Gastroesophageal sphincter (tissue), 4 donors: Measurements from ENCODE around the gene THAP4. TPM values are rescaled to one million over a fixed set of nuclear protein-coding genes. Genes with fewer than 3 reads are reported as not detected.

Experiments used
- ATAC-seq: fragments of 150-250 bp; one replicate; pipeline ENCODE4 v1.9.1; 2016; ENCODE audit warnings: mild to moderate bottlenecking, moderate library complexity
- H3K27ac ChIP-seq, 4 donors: fragments of 200-600 bp; sonication (generic) in 3 of 4; 1 replicate in 3 of 4; 2 replicates in 1 of 4; pipeline ENCODE4 v1.5.1; 2016 to 2019
- H3K27me3 ChIP-seq: fragments of 200-600 bp; sonication (generic); one replicate; pipeline ENCODE4 v1.5.1; 2019
- H3K36me3 ChIP-seq, 2 donors: fragments of 200-600 bp; sonication (generic); one replicate each; pipeline ENCODE4 v1.5.1; 2019; ENCODE audit warnings: control low read depth in 1 of 2
- H3K4me1 ChIP-seq, 3 donors: fragments of 200-600 bp; sonication (generic); 1 replicate in 2 of 3; 2 replicates in 1 of 3; pipeline ENCODE4 v1.5.1; 2016 to 2019; ENCODE audit warnings: control low read depth in 2 of 3
- H3K4me3 ChIP-seq, 2 donors: fragments of 200-600 bp; sonication (generic); one replicate each; pipeline ENCODE4 v1.5.1; 2019; ENCODE audit warnings: mild to moderate bottlenecking in 1 of 2, moderate library complexity in 1 of 2
- H3K9me3 ChIP-seq, 3 donors: fragments of 200-600 bp; sonication (generic); one replicate each; pipeline ENCODE4 v1.5.1; 2017 to 2019; ENCODE audit warnings: control low read depth in 2 of 3
- CTCF ChIP-seq, 4 experiments: fragments of 200-600 bp in 2 of 4; fragments of 450-650 bp in 2 of 4; sonication (generic) in 1 of 4; IDR thresholded peaks; one replicate each; pipeline ENCODE4 v1.5.1; 2017 to 2019; ENCODE audit warnings: antibody characterized with exemption in 4 of 4, mild to moderate bottlenecking in 2 of 4, moderate library complexity in 2 of 4
- EP300 ChIP-seq: sonication (generic); formaldehyde crosslinking; IDR thresholded peaks from one replicate; pipeline ENCODE4 v1.6.1; 2017; ENCODE audit warnings: antibody characterized with exemption, mild to moderate bottlenecking
- POLR2A ChIP-seq, 2 donors: fragments of 450-650 bp; IDR thresholded peaks; one replicate each; pipeline ENCODE4 v1.6.1; 2017; ENCODE audit warnings: antibody characterized with exemption in 2 of 2, mild to moderate bottlenecking in 2 of 2, moderate library complexity in 1 of 2
- POLR2AphosphoS5 ChIP-seq: sonication (generic); formaldehyde crosslinking; IDR thresholded peaks from one replicate; pipeline ENCODE4 v1.6.1; 2017; ENCODE audit warnings: antibody characterized with exemption
- WGBS, 2 donors: methylation state at CpG; one replicate each; pipeline ENCODE4 v1.1.5; 2018; ENCODE audit warnings: low coverage in 1 of 2; 5-methylcytosine and 5-hydroxymethylcytosine counted together
- total RNA-seq, 4 donors: library from RNA; depleted of rRNA; stranded (reverse); fragments of >200 nt; gene quantifications; one replicate each; pipeline ENCODE4 v1.1.0, GENCODE V29; 2016

THAP4 gene
- total RNA-seq, 4 donors from 2014 or later, result 36.0 to 68.4 (median 43.0) TPM

- WGBS, 2 donors, result 87% methylated on average over 5 of the region's 31 CpGs; no CpG with 5 or more reads in 1 of the 2 donors
- no peak overlapping the region for H3K4me3 ChIP-seq
- no peak for TF ChIP-seq CTCF (IDR thresholded peaks at IDR 0.05)
- no peak for TF ChIP-seq POLR2AphosphoS5
- no peak for TF ChIP-seq POLR2A (IDR thresholded peaks at IDR 0.05)
- TF ChIP-seq EP300, result no peak
- H3K27ac ChIP-seq, result no peak overlapping the region
- H3K36me3 ChIP-seq, result peaks cover 0 to 81% of the 10 kb centered on the region in 2 donors
- H3K27me3 ChIP-seq, result no peaks in the 10 kb centered on the region
- H3K9me3 ChIP-seq, result no peaks in the 10 kb centered on the region
- no peaks in the 10 kb centered on the region for H3K4me1 ChIP-seq
- no peak for ATAC-seq
These were observed 33.6 kb upstream of the THAP4 start for GRCh38 chr2:241670333-241671110.

GRCh38 chr2:241668839-241669238 is 31.9 kb upstream of the THAP4 start:
- ATAC-seq, result no peak
- no peaks in the 10 kb centered on the region for H3K9me3 ChIP-seq
- H3K27me3 ChIP-seq, result no peaks in the 10 kb centered on the region
- WGBS, 2 donors, result 80% methylated on average over 1 of the region's 12 CpGs; no CpG with 5 or more reads in 1 of the 2 donors
- no peak for TF ChIP-seq POLR2A (IDR thresholded peaks at IDR 0.05)
- TF ChIP-seq EP300, result no peak
- no peak for TF ChIP-seq CTCF (IDR thresholded peaks at IDR 0.05)
- TF ChIP-seq POLR2AphosphoS5, result no peak
- H3K4me1 ChIP-seq, result no peaks in the 10 kb centered on the region
- no peak overlapping the region for H3K4me3 ChIP-seq
- peaks cover 0 to 85% of the 10 kb centered on the region in 2 donors for H3K36me3 ChIP-seq
- no peak overlapping the region for H3K27ac ChIP-seq

- H3K9me3 ChIP-seq, result no peaks in the 10 kb centered on the region
- no peaks in the 10 kb centered on the region for H3K27me3 ChIP-seq
- H3K4me3 ChIP-seq, result no peak overlapping the region
- H3K36me3 ChIP-seq, result peaks cover 0 to 80% of the 10 kb centered on the region in 2 donors
- WGBS, 2 donors, result 100% methylated on average over 7 of the region's 21 CpGs; no CpG with 5 or more reads in 1 of the 2 donors
- ATAC-seq, result no peak
- no peak overlapping the region for H3K27ac ChIP-seq
- H3K4me1 ChIP-seq, result no peaks in the 10 kb centered on the region
- TF ChIP-seq POLR2AphosphoS5 (no peak), CTCF (IDR thresholded peaks at IDR 0.05) (no peak)
These were observed 31.4 kb upstream of the THAP4 start for GRCh38 chr2:241668354-241668753.

- Histone ChIP-seq H3K9me3 (no peaks in the 10 kb centered on the region), H3K4me1 (no peaks in the 10 kb centered on the region), H3K27ac (no peak overlapping the region), H3K4me3 (no peak overlapping the region), H3K27me3 (no peaks in the 10 kb centered on the region), H3K36me3 (peaks cover 0 to 78% of the 10 kb centered on the region in 2 donors)
- ATAC-seq, result no peak
- no peak for TF ChIP-seq CTCF (IDR thresholded peaks at IDR 0.05)
- TF ChIP-seq EP300, result no peak
- TF ChIP-seq POLR2A (IDR thresholded peaks at IDR 0.05), result no peak
- no peak for TF ChIP-seq POLR2AphosphoS5
- WGBS, 2 donors, result no CpG with 5 or more reads among the region's 42 CpGs
These were observed 29.9 kb upstream of the THAP4 start for GRCh38 chr2:241666627-241667400.
